Uterus (tissue), 4 donors: ENCODE results near the gene ARMC8. TPM values are rescaled to one million over a fixed set of nuclear protein-coding genes. Genes with fewer than 3 reads are reported as not detected.

Experiments
- DNase-seq, 2 donors: peaks; one replicate each; pipeline ENCODE4 v3.0.0-alpha.2; 2019 to 2020
- H3K27ac ChIP-seq, 2 donors: fragments of 200-600 bp; sonication (generic); 1 replicate in 1 of 2; 2 replicates in 1 of 2; pipeline ENCODE4 v1.5.1; 2016 to 2018
- H3K27me3 ChIP-seq, 2 donors: fragments of 200-600 bp; sonication (generic); one replicate each; pipeline ENCODE4 v1.5.1; 2018 to 2019; ENCODE audit warnings: control low read depth in 1 of 2
- H3K36me3 ChIP-seq, 2 donors: fragments of 200-600 bp; sonication (generic); one replicate each; pipeline ENCODE4 v1.5.1; 2019; ENCODE audit warnings: control low read depth in 1 of 2
- H3K4me1 ChIP-seq, 2 donors: fragments of 200-600 bp; sonication (generic); one replicate each; pipeline ENCODE4 v1.5.1; 2018 to 2019; ENCODE audit warnings: control low read depth in 1 of 2
- H3K4me3 ChIP-seq, 2 donors: fragments of 200-600 bp; sonication (generic); 1 replicate in 1 of 2; 2 replicates in 1 of 2; pipeline ENCODE4 v1.5.1; 2018 to 2019; ENCODE audit warnings: mild to moderate bottlenecking in 1 of 2
- H3K9me3 ChIP-seq, 2 donors: fragments of 200-600 bp; sonication (generic); one replicate each; pipeline ENCODE4 v1.5.1; 2019; ENCODE audit warnings: control low read depth in 1 of 2
- CTCF ChIP-seq, 4 experiments: fragments of 200-600 bp in 2 of 4; fragments of 450-650 bp in 2 of 4; sonication (generic) in 2 of 4; IDR thresholded peaks; one replicate each; pipeline ENCODE4 v1.5.1; 2016 to 2019; ENCODE audit warnings: antibody characterized with exemption in 4 of 4, mild to moderate bottlenecking in 2 of 4, moderate library complexity in 1 of 4
- POLR2A ChIP-seq, 2 donors: fragments of 450-650 bp; IDR thresholded peaks; one replicate each; pipeline ENCODE4 v1.6.1; 2016; ENCODE audit warnings: antibody characterized with exemption in 2 of 2, mild to moderate bottlenecking in 1 of 2, moderate library complexity in 1 of 2
- intact Hi-C: fragments of 100-400 bp; cut with DNase I; formaldehyde crosslinking; loops from one replicate; pipeline ENCODE4 v1.15.1; 2023; ENCODE audit warnings: low total_unique reads
- total RNA-seq, 4 donors: library from RNA; depleted of rRNA in 3 of 4; stranded (reverse); fragments of >200 nt in 3 of 4; gene quantifications; one replicate each; pipeline versions ENCODE4 v1.1.0 to v1.2.4, GENCODE V29; 2014 to 2023
- donor health status: DM: yes; HTN: yes; CAD: no.

Gene ARMC8
- total RNA-seq, 4 donors from 2014 or later = 38.7 to 85.1 (median 64.6) TPM

DNA sequence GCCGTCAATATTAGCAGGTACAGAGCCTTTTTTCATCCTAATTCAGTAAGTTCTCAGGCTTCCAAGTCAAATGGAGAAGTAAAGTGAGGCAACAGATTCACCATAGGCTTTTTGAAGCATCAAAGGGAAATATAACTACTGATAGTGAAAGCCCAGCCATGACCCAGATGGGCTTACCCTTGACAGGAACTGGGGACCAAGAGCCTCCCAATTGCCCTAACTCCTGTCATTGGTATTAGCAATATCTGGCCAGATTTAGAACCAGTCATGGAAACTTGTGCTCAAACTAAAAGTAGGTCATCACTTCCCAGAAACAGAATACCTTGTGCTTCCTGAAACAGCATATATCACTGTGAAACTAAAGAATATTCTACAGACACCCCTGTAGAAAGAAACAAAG is 109.5 kb downstream of the ARMC8 start:
- no peak for DNase-seq
- Histone ChIP-seq H3K36me3 (no peaks in the 10 kb centered on the region), H3K27me3 (no peaks in the 10 kb centered on the region), H3K9me3 (no peaks in the 10 kb centered on the region), H3K4me3 (no peak overlapping the region), H3K27ac (no peak overlapping the region), H3K4me1 (no peaks in the 10 kb centered on the region)
- intact Hi-C loops = no loop called here
- TF ChIP-seq CTCF (IDR thresholded peaks at IDR 0.05) (no peak), POLR2A (IDR thresholded peaks at IDR 0.05) (no peak)

- no peak for DNase-seq
- H3K27me3 ChIP-seq = no peaks in the 10 kb centered on the region
- no peaks in the 10 kb centered on the region for H3K4me1 ChIP-seq
- no peak overlapping the region for H3K4me3 ChIP-seq
- no peaks in the 10 kb centered on the region for H3K36me3 ChIP-seq
- no peak for TF ChIP-seq CTCF (IDR thresholded peaks at IDR 0.05)
- TF ChIP-seq POLR2A (IDR thresholded peaks at IDR 0.05) = no peak
- intact Hi-C loops = no loop called here
- no peak overlapping the region for H3K27ac ChIP-seq
- no peaks in the 10 kb centered on the region for H3K9me3 ChIP-seq
These were observed 110.0 kb downstream of the ARMC8 start for GRCh38 chr3:138297059-138297607.

DNA sequence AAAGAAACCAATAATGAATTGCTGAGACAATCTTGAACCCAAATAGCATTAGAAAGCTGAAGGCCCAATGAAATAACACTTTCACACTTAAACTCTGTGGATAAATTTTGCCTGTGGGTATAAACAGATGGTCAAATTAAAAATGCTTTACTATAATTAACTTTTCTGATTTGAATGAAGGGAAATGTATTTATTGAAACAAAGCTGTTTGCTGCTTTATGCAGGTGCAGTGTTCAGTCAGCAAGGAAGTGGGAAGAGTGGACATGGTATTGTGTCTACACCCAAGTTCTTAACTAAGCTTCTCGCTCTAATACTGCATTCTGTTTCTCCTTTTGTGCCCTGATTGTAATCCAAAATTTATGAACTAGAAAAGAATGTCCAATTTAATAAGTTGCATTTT is 110.8 kb downstream of the ARMC8 start:
- Histone ChIP-seq H3K4me3 (no peak overlapping the region), H3K9me3 (no peaks in the 10 kb centered on the region), H3K27ac (no peak overlapping the region), H3K36me3 (no peaks in the 10 kb centered on the region), H3K4me1 (no peaks in the 10 kb centered on the region), H3K27me3 (no peaks in the 10 kb centered on the region)
- intact Hi-C loops = no loop called here
- DNase-seq = no peak
- TF ChIP-seq CTCF (IDR thresholded peaks at IDR 0.05) = no peak
- no peak for TF ChIP-seq POLR2A (IDR thresholded peaks at IDR 0.05)

DNA sequence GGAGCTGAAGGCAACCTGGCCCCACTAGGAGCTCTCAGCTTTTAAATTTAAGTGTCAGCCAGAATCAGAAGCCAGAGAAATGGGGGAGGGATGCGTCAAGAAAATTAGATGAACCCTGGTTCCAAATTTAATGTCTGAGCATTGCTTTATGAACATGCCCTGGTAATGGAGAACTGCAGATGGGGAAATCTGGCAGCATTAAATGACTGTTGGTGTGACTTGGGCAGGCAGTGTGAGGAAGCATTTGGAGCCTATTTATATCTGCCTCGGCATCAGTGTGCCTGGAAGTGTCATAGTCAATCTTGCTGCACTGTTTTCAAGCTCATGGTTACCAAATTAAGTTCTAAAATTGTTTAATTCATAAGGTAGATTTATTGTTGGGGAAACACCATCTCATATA is 113.5 kb downstream of the ARMC8 start:
- H3K4me3 ChIP-seq = no peak overlapping the region
- TF ChIP-seq POLR2A (IDR thresholded peaks at IDR 0.05) (no peak), CTCF (IDR thresholded peaks at IDR 0.05) (no peak)
- no peak overlapping the region for H3K27ac ChIP-seq
- no peaks in the 10 kb centered on the region for H3K4me1 ChIP-seq
- H3K36me3 ChIP-seq = no peaks in the 10 kb centered on the region
- DNase-seq = no peak
- H3K27me3 ChIP-seq = no peaks in the 10 kb centered on the region
- no peaks in the 10 kb centered on the region for H3K9me3 ChIP-seq
- intact Hi-C loops = no loop called here

- H3K27me3 ChIP-seq = no peaks in the 10 kb centered on the region
- no peak for DNase-seq
- intact Hi-C loops = no loop called here
These were observed 116.4 kb downstream of the ARMC8 start for GRCh38 chr3:138303474-138303873.

More at GRCh38 chr3:138303474-138303873, 116.4 kb downstream of the ARMC8 start:
- TF ChIP-seq POLR2A (IDR thresholded peaks at IDR 0.05) (no peak), CTCF (IDR thresholded peaks at IDR 0.05) (no peak)
- no peak overlapping the region for H3K4me3 ChIP-seq
- H3K27ac ChIP-seq = no peak overlapping the region
- no peaks in the 10 kb centered on the region for H3K4me1 ChIP-seq
- H3K36me3 ChIP-seq = no peaks in the 10 kb centered on the region
- no peaks in the 10 kb centered on the region for H3K9me3 ChIP-seq
